GM19193 (cell line): ENCODE results near the gene TTLL11.

ENCODE experiments used
- POLR2A ChIP-seq: IDR thresholded peaks from 4 replicates; pipeline ENCODE4 v1.6.1; 2011; ENCODE audit not compliant: insufficient read depth, insufficient read length; ENCODE audit errors: extremely low read depth

TTLL11 gene

DNA sequence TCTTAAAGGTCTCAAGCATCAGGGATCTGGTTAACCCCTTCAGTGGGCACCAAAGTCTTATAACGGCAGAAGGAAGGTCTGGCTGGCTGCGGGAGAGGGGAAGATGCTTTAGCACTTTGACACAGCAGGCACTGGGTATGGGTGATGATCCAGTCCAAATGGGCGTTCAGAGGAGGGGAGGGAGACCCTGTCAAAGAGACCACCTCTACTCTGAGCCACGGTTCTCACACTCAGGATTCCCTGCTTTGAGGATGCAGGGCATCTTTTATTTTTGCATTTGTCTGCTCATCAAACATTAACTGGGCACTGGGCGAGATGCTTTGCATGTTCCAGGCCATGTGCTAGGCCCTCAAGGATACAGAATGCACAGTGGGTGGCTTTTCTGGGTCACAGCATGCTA lies 237.6 kb downstream of the TTLL11 start:
- no peak for TF ChIP-seq POLR2A

DNA sequence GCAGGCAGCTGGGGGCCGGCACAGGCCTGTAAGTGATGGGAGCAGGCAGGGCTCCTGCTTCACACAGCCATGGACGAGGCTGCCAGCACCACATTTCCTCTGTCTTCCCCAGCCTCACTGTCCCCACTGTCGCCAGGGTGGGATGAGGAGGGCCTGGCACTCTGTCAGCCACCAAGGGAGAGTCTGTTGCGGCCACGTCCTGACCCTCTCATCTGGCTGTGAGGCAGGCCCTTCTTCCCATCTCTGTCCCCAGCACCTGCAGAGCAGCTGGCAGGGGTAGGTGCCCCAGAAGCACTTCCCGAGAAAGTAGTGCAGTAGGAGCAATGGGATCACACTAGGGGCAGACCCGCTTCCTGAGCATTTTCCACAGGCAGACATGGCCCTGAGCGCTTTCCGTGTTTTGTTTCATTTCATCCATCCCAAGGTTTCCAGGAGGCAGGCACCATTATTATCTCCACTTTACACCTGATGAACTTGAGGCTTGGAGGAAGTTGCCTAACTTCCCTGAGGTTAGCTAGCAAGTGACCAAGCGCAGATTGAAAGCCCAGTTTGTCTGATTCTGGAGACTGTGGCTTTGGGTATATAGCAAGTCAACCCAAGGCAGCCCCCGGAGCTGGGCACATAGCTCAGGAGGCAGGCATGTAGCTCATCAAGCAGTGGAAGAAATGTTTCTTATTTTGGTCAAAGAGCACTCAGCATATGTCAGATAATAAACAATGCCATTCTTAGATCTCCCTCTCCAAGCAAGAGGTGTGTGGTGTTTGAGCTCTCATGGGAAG lies 239.3 kb downstream of the TTLL11 start:
- no peak for TF ChIP-seq POLR2A

DNA sequence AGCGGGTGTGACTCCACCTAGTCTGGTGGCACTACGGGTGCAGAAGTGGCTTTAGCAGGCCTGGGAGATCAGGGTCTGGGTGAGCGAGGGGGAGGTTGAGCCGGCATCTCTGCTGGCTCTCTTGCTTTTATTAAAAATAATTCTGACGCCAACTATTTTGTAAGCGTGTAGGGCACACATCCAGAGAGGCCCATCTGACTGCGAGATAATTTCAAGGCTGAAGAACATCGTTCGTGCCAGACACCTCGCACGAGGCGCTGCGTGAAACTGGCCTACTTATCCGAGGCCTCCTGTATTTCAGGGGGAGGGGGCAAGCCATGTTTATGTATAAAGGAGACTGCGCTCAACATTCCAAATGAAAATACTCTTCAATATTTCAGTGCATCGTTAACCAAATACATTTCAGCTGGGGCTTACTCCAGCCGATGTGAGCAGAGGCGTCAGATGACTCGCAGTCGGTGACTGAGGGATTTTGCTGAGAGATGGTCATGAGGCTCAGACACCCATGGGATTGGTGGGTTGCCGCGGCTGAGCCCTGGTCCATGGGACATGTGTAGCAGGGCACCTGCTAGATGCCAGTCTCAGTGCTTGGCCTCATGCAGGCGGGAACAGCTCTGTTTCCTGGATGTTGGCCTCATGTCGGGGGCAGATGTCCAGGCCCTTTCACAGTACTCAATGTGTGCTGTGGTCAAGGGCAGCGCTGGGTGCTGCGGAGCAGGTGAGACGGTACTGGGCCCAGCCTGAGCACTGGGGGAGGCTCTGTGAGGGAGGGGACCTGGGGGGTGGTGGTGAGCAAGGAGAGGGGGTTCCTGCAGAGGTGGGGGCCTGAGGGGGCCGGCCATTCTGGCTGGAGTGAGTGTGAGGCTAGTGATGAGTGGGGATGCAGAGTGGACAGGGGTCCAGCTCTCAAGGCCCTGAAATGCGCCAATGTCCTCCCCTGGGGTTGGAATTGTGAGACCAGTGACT lies 240.2 kb downstream of the TTLL11 start:
- no peak for TF ChIP-seq POLR2A

DNA sequence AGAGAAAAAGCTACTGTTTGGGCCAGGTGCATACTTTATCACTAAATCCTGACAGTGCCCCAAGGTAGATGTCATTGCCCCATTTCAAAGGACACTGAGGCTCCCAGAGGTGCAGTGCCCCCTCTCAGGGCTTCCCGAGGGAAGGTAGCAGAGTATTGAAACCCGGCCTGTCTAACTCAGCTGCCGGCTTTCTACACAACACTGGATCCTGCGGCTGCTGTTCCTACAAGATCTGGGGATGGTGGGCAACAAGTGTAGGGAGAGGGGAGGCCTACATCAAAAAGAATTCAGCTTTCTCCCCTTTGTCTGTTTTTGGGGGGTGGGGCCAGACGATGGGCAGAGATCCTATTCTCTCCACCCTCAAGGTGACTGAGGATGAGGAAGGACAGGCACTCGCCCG lies 240.9 kb downstream of the TTLL11 start:
- no peak for TF ChIP-seq POLR2A

DNA sequence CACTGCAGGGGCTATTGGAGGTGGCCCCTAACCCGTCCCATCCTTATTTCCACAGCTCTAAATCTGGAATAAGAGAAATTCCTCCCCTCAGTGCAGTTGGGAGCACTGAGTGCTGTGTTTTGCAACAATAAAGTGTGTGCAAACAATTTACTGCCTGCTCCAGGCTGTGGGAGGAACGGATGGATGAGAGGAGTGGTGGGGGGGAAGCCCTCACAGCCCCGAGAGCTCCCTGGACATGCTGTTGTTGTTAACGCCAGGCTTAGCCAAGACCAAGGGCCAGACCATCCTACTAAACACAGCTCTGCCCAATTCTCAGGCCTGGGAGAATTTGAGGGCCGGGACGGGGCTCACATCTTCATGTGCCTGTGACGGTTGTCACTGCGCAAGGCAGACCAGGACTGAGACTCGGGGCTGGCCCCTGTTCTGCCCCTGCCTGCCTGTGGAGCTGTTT lies 241.4 kb downstream of the TTLL11 start:
- TF ChIP-seq POLR2A = no peak

DNA sequence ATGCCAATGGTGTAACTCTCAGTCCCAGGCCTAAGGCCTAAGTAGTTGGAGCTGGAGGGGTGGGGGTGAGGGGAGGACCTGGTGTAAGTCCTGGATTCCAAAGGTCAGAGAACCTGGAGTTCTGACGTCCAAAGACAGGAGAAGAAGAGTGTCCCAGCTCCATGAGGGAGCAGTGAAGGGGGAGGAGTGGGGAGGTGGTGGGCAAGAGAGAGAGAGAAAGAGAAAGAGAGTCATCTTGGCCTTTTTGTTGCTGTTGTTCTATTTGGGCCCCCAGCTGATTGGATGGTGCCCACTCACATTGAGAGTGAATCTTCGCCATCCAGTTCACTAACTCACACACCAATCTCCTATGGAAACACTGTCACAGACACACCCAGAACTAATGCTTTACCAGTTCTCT lies 242.7 kb downstream of the TTLL11 start:
- TF ChIP-seq POLR2A = no peak

DNA sequence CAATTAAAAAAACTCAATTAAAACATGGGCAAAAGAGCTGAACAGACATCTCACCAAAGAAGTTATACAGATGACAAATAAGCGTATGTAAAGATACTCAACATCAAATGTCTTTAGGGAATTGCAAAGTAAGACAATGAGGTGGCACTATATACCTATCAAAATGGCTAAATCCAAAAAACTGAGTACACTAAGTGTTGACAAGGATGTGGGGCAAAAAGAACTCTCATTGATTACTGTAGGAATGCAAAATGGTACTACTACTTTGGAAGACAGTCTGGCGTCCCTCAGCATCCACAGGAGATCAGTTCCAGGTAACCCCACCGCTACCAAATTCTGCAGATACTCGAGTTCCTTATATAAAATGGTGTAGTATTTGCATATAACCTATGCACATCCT lies 243.6 kb downstream of the TTLL11 start:
- no peak for TF ChIP-seq POLR2A

DNA sequence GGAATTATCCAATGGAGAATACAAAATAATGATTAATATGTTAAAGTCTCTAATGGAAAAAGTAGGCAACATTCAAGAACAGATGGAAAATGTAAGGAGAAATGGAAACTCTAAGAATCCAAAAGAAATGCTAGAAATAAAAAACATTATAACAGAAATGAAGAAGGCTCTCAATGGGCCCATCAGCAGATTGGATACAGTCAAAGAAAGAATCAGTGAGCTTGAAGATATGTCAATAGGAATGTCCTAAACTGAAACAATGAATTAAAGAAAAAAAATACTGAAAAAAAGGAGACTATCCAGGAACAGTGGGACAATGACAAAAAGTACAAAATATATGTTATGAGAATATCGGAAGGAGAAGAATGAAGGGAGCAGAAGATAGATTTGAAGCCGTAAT lies 248.5 kb downstream of the TTLL11 start:
- TF ChIP-seq POLR2A = no peak

DNA sequence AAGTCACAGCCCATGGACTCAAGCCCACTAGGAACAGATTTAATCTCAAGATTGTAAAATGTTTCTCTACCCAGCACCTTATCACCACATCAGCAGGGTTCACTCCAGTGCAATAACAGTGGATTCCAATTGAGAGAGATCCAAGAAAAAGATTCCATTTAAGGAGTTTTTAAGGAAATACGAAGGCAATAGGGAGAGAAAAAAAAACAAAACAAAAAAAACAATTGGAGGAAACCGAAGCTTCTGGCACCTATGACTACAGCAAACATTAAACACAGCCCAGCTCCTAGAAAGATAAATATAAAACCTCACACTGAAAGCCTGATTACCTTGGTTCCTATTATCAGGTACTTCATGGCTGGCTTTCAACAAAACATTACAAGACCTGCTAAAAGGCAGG lies 249.0 kb downstream of the TTLL11 start:
- TF ChIP-seq POLR2A = no peak

DNA sequence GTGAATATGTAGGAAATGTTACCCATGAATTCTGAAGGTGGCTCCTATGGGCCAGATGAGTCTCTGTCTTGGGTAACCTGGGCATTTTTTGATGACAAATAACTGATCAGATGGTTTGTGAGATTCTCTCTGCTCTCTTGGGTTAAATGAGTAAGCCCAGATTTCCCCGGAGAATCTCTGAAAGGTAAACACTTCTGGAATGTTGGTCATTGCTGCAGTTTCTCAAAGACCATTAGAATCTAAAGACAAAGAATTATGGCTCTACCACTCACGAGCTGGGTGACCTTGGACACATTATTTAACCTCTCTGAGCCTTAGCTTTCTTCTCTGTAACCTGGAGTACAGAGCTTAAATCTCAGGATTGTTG lies 250.5 kb downstream of the TTLL11 start:
- TF ChIP-seq POLR2A = no peak

DNA sequence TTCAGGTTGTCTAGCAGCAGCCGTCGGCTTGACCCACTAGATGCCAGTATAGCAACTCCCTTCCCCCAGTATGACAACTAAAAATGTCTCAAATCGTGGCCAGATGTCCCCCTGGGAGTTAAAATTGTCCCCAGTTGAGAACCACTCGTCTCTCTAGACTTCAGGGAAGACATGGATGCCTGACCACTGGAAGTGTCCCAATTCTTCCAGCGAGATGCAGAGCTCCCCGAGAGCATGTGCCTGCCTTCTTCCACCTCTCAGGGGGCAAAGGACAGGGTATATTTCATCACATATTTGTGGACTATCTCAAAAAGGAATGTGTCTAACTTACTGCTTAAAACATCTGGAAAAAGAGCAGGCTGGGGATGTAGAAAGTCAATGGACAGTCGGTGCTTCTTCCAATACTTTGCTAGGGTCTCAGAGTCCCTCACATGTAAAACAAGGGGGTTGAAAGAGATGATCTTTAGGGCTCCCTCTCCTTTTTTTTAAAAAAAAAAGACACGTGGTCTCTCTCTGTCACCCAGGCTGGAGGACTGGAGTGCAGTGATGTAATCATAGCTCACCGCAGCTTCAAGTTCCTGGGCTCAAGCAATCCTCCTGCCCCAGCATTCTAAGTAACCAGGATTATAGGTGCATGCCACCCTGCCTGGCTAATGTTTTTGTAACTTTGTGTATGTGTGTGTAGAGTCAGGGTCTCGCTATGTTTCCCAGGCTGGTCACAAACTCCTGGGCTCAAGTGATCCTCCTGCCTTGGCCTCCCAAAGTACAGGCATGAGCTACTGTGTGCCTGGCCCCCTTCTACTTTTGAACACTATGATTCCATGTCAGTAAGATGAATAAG lies 251.1 kb downstream of the TTLL11 start:
- TF ChIP-seq POLR2A = no peak

DNA sequence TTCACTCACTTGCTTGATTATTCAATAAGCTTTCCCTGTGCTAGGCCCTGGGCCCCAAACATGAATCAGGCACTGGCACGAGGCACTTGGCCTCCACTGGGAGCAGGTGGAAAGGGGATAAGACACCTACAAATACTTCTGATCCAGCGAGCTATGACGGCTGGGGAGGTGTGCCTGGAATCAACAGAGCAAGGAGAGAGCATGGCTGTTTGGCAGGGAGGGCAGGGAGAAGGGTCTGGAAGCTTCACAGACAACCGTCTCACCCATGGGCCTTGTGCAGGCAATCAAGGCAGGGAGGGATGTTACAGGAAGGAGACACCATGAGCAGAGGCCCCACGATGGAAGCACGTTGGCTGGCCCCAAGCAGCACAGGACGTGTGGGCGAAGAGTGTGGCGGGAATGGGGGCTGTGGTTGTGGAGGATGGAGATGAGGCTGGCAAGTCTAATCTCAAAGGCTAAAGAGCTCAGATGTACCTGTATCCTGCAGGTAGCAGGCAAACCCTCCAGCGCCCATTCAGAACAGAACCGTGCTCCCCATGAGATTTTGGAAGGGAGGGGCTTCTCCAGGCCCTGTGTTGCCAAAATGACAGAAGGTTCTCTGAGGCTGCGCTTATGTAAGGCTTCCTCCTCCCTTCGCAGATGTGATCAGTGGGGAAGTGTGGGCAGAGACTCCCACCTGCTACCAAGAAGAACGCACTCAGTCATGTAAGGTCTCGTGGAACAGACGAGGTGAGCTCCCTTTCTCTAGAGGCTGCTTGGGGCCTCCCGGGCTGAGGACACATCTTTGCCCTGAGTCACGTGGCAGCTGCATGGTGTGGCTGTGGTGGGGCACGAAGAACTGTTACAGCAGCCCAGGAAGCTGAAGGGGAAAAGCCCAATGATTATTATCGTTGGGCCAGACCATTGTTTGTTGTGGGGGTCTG lies 252.0 kb downstream of the TTLL11 start:
- no peak for TF ChIP-seq POLR2A

DNA sequence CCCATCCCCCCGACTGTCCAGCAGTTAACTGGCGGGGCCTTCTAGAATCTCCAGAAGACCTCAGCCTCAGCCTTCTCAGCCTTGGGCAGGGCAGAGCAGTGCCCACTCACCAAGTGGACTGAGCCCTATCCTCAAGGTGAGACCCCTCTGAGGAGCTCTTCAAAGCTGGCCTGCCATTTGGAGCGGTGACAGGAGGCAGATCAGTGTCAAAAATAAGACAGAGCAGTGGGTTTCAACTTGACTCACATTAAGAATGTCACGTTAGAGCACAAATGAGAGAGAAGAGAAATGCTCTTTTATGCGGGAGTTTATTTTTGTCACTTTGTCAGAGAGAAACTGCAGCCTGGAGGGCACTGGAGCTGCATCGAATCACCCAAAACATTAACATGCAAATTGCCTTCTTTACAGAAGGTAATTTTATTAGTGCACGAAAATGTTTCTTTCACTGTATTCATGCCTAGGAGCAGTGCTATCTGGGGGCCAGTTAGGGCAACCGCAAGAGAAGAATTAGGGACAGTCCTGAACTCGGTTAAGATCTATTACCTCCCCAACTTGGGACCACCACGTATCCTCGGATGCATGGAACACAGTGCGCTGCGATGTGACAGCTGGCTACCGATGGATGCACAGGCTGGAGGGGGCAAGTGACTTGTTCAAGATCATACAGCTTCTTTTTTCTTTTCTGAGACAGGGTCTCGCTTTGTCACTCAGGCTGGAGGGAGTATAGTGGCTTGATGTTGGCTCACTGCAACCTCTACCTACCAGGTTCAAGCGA lies 253.2 kb downstream of the TTLL11 start:
- no peak for TF ChIP-seq POLR2A
